SIG-M5 treated with dmso at 0.1 percent for 504 hours (cell line): ENCODE data around the gene MACC1.
"Not testable (repeated sequence)": the region's sequence is repeated elsewhere in the genome, so short reads cannot be mapped to it uniquely, and the experiment has no call there.

Source experiments
- DNase-seq: peaks from one replicate; lab custom pipeline; 2025; ENCODE audit not compliant: unreplicated experiment; lab: John Stamatoyannopoulos, UW

Gene MACC1

GRCh38 chr7:20208651-20209307, 8.4 kb downstream of the MACC1 start:
- DNase-seq, result no peak

DNA sequence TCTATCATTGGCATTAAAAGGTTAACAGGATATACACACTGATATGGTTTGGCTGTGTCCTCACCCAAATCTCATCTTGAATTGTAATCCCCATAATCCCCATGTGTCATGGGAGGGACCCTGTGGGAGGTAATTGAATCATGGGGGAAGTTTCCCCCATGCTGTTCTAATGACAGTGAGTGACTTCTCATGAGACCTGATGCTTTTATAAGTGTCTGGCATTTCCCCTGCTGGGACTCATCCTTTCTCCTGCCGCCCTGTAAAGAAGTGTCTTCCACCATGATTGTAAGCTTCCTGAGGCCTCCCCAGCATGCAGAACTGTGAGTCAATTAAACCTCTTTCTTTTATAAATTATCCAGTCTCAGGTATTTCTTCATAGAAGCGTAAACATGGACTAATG, 9.4 kb downstream of the MACC1 start:
- not testable (repeated sequence) for DNase-seq

DNA sequence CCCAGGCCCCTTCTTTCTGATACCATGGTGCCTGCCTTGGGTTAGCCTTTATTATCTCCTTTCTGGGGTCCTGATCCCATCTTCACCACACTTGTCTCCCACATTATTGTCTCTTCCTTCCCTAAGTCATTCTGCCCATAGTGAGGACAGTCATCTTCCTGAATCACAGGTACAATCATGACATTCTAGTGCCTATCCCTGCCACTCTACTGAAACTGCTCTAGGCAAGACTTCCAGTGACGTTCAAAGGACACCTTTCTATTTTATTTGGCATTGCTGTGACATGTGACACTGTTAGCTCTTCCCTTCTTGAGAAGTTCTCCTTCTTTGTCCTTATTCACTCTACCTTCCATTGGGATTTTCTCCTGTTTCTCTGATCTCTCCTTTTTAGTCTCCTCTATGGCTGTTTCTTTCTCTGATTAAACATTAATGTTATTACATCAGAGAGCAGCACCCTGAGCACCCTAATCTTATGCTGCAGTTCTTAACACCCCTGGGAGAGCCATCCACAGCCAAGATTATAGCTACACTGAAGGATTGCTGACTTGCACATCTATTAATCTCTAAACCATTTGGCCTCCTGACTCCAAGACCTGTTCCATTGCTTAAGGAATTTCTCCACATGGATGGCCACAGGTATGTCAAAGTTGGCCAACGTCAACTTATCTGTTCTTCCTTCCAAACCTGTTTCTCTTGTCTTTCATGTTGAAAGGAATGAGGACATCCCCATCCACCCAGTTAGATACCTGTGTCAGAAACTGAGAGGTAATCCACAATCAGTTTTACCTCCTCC, 10.9 kb downstream of the MACC1 start:
- no peak for DNase-seq

GRCh38 chr7:20203316-20203715, 13.9 kb downstream of the MACC1 start:
- no peak for DNase-seq

GRCh38 chr7:20201380-20201779, 15.8 kb downstream of the MACC1 start:
- DNase-seq, result no peak

- no peak for DNase-seq
Observed at GRCh38 chr7:20200971-20201370, 16.2 kb downstream of the MACC1 start.

DNA sequence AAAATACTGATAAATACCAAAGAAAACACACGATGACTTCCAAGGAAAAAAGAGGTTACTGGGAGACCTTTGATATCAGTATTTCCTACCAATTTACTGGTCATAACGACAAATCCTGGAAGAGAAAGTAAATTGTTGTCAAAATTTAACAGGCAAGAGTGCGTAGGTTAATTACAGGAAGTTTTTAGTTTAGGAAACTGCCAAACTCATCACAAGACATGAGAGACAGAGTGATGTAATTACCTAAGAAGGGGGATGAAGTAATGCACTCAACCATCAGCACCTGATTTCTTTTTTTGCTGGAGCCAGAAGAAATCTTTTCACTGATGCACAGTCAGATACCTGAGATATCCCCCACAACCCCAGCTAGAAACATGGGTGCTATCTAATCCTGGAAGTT, 16.8 kb downstream of the MACC1 start:
- no peak for DNase-seq

- DNase-seq, result peak; percentile 91
Observed at GRCh38 chr7:20199015-20199737, 18.0 kb downstream of the MACC1 start.

DNA sequence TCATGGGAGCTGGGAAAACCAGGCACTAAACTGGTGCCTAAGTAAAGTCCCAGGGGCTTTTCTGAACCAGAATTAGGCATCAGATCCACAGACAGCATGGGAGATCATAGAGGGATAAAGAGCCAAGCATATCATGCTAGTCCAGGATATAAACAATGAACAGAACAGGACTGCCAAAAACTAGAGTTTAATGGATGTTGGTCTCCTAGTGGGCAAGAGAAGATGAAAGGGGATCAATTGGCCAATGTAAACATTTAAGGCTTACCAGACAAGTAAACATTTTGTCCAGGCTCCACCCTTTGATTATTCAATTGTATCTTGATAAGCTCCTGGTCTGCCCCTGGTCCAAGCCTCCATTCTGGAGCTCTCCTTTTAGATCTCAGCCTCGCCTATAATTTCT, 18.9 kb downstream of the MACC1 start:
- no peak for DNase-seq

- no peak for DNase-seq
Observed at GRCh38 chr7:20197837-20198236, 19.3 kb downstream of the MACC1 start.

- no peak for DNase-seq
Observed at GRCh38 chr7:20197125-20197748, 19.9 kb downstream of the MACC1 start.

- peak; percentile 10 for DNase-seq
Observed at GRCh38 chr7:20194343-20194995, 22.7 kb downstream of the MACC1 start.

DNA sequence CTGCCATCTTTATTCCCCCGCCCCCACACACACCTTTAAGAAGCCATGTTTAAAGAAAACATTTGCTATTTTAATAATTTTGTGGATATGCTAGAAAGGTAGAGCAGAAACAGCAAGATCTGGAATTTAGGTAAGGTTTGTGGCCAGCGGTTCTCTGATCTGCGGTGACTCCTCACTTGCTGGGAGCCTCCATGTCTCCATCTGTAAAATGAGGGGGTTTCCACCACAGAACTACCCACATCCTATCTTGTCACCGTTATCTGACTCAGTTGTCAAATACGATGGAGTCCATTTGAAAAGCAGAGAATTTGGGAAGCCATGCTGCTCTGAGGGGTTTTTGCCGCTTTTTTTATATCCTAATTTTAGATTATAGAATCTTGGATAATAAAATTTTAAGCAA, 23.3 kb downstream of the MACC1 start:
- no peak for DNase-seq

DNA sequence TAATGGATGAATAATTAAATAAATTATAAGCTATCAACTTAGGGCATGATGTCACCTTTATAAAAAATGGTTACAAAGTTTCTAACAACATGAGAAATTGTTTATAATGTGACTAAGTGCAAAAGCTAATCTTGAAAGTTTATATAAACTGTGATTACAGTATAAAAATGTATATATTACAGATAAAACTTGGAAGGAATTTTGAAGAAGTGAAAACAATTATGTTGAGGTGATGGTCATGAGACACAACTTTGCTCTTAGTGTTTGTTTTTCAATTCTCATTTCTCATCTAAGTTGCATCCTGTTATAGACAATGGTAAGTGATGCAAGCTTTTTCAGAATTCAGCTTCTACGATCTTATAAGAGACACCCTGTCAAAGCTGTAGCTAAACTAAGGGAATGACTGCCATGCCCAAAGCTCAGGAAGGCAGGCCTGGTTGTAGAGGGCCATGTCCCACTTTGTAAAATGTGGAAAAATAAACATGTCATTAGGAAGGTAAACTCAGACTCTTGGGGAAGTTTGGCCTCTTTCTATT, 23.9 kb downstream of the MACC1 start:
- no peak for DNase-seq

- DNase-seq, result no peak
Observed at GRCh38 chr7:20191391-20191869, 25.8 kb downstream of the MACC1 start.

- DNase-seq, result no peak
Observed at GRCh38 chr7:20190560-20191390, 26.4 kb downstream of the MACC1 start.

- DNase-seq, result no peak
Observed at GRCh38 chr7:20189852-20190251, 27.3 kb downstream of the MACC1 start.

- DNase-seq, result no peak
Observed at GRCh38 chr7:20188567-20188966, 28.6 kb downstream of the MACC1 start.

- DNase-seq, result not testable (repeated sequence)
Observed at GRCh38 chr7:20187850-20188249, 29.3 kb downstream of the MACC1 start.

DNA sequence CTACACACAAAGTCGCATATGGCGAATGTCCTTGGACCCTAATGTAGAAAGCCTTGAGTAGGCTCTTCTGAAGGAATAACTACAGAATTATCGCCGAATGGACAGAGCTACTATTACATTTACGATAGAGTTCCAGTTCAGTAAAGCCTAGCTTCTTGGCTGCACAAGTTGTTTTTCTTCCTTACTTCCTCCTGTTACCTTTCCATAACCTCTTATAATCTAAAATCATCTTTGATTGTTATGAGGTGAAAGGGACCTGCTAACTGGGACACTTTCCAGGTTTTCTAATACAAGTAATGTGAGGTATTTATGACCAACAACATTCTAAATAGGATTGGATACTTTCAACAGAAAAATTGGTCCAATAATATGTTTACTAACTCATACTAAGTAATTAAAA, 31.2 kb downstream of the MACC1 start:
- DNase-seq, result no peak
